IPS-18c (cell line): ENCODE results near the gene HDGF.

ENCODE experiments used
- H3K4me3 ChIP-seq: 2 replicates; pipeline ENCODE4 v1.7.0; 2013; ENCODE audit warnings: low read depth, mild to moderate bottlenecking, low read length, moderate library complexity; ENCODE audit not compliant: insufficient read depth
- H3K9me3 ChIP-seq: one replicate; pipeline ENCODE4 v1.6.1; 2013; ENCODE audit warnings: mild to moderate bottlenecking, low read length, moderate library complexity; ENCODE audit not compliant: control insufficient read depth, insufficient read depth

Gene HDGF

DNA sequence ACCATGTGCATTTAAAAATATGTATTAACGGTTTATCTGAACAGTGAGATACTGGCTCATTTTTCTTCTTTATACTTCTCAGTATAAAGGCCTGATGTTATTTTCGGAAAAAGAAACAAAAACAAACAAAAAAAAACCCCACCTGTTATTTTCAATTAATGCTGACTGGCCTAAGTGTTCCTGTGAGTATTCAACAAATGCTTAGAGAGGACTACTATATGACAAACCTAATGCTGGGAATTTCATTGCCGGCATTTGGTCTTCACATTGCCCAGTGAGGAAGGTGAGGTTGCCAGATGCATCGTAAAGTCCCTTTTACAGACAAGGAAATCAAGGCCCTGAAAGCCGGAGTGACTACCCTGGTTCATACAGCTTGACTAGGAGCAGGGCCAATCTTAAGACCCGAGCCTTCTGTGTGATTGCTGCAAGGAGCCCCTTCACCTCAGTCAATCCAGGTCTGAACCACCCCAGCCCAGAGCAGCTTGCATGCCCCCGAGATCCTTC, 11.2 kb downstream of the HDGF start:
- Histone ChIP-seq H3K9me3 (no peaks in the 10 kb centered on the region), H3K4me3 (peak overlapping the region; percentile 82)

DNA sequence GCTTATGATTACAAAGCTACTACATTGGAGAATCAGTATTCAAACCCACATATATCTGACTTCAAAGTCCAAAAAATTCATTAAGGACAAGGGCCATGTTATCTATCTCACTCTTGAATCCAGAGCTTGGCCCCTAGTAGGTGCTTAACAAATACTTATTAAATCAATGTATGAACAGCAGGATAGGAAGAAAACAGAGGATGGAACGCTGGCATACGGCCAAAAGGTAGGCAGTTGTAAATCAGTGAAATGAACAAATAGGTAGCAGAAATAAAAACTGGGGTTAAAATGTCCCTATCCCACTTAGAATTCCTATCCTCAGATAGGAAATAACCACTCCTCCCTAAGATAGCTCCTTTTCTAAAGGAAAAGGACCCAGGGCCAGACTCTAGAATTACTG, 12.6 kb downstream of the HDGF start:
- no peak overlapping the region for H3K4me3 ChIP-seq

DNA sequence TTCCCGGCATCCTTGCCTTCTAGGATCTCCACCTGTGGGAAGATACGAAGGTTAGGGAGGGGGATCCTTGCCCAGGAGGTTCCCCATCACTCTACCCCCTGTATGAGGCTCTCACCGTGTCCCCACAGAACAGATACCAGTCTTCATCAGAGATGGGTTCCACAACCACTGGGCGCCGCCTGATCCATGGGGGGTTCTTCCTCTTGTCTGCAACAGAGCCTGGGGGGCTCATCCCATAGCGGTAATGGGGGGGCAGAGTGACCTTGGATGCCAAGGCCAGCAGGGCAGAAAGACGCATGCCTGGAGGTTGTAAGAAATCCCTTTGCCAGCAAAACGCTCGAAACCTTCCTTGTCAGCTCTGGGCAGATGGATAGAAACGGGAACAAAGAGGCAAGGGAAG, 13.1 kb downstream of the HDGF start:
- H3K4me3 ChIP-seq, result no peak overlapping the region
- H3K9me3 ChIP-seq, result no peaks in the 10 kb centered on the region

More for the DNA sequence above, 12.6 kb downstream of the HDGF start:
- no peaks in the 10 kb centered on the region for H3K9me3 ChIP-seq

DNA sequence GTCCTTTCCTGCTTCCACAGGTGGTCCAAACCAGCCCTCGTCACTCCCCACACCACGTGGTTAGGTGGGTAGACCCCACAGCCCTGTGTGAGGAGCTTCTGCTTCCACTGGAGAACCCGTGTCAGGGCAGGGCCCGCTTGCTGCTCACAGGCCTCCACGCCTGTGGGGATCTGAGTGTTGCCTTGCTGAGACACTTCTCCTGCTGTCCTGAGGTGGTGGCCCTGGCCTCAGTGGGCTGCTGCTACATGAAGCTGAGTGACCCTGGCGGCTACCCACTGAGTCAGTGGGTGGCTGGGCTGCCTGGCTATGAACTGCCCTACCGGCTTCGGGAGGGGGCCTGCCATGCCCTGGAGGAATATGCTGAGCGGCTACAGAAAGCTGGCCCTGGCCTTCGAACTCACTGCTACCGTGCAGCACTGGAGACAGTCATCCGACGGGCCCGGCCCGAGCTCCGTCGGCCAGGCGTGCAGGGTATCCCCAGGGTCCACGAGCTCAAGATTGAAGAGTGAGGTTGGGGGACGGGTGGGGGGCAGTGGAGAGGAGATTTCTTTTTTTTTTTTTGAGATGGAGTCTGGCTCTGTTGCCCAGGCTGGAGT, 17.4 kb downstream of the HDGF start:
- Histone ChIP-seq H3K9me3 (no peaks in the 10 kb centered on the region), H3K4me3 (no peak overlapping the region)

DNA sequence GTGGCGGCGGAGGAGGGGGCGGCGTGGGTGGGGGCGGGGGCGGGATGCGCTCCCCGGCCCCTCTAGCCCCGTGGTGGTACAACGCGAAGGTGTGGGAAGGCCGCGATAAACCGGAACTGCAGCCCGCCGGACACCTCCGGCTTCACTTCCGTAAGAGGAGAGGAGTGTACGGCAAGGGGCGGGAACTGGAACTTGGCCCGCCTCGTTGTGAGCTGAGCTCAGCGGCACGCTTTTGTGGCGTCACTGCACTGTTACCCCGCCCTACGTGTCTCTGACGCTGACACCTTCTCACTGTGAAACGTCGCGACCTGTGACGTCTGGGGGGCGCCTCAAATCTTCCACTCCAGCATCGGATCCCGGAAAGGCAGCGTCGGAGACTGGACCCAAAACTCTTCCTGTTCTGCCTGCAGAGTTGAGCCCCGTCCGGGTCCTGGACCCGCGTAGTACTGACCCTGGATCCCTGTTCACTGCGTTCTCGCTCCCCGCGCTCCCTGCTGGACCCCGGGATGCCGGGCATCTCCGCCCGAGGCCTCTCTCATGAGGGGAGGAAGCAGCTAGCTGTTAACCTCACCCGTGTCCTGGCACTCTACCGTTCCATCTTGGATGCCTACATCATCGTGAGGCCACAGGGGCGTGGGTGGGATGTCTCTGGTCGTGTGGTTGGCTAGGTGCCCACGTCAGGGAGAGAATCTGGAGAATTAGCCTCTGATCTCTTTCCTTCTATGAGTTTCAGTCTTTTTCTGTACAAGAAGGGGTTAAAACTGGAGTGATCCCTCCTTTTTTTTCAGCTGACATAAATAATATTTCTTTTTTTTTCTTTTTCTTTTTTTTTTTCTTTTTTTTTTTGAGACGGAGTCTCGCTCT, 22.6 kb downstream of the HDGF start, which contains the start of gene ISG20L2:
Gene ISG20L2 (minus strand): TSS at position 168 of the 864 bp plus-strand sequence. CDS start 1,114 bp downstream, outside the sequence.
- Histone ChIP-seq H3K9me3 (no peaks in the 10 kb centered on the region), H3K4me3 (peak within 1 kb of the TSS; percentile 76)

DNA sequence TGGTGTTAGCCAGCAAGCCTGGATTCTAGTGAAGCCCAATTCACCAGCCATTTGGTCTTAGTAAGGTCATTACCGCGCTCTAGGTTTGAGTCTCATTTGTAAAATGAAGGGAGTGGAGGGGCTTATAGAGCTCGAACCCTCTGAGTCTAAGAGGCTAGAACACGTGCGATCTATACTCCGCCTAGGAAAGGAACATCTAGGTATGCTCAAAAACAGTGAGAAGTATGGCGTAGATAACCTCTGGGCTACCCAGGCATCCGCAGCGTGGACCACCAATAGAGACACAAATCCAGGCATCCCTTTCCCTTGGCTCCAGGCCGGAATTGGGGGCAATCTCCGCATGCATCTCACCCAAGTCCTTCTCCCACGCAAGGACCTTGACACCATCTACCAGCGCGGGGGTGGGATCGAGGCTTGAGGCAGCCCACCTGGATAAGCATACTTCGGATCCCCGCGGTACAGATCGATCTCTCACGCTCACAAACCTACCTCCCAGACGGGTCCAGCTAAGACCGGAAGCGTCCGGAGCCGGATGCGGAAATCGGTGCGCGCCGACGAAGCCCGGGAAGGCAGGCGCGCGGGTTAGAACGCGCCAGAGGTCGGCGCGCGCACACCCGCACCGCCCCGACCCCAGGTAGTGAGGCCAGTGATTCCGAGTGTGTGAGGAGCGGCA, 23.4 kb downstream of the HDGF start, which contains the start of gene METTL25B:
Gene METTL25B (plus strand): TSS at position 544 of the 673 bp plus-strand sequence. CDS start 636 bp downstream, outside the sequence.
- Histone ChIP-seq H3K9me3 (no peaks in the 10 kb centered on the region), H3K4me3 (peak within 1 kb of the TSS; percentile 76)

DNA sequence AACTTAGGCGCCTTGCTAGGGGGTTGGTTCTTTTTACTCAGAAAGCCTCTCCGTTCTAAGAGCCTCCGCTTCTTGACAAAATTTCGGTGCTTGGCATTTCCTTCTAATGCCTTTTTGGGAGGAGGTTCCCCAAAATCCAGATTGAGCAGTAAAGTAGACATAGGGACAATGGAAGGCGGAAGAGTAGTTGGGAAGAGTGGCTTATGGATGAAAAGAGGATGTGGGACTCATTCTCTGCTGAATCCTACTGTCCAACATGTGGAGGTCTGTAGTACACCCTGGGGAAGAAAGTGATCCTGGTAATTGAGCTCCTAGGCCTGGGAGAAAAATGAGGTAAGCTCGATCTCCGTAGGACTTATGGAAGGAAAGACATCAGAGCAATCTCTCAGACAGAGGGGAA, 24.0 kb downstream of the HDGF start:
- Histone ChIP-seq H3K4me3 (peak overlapping the region; percentile 76), H3K9me3 (no peaks in the 10 kb centered on the region)

DNA sequence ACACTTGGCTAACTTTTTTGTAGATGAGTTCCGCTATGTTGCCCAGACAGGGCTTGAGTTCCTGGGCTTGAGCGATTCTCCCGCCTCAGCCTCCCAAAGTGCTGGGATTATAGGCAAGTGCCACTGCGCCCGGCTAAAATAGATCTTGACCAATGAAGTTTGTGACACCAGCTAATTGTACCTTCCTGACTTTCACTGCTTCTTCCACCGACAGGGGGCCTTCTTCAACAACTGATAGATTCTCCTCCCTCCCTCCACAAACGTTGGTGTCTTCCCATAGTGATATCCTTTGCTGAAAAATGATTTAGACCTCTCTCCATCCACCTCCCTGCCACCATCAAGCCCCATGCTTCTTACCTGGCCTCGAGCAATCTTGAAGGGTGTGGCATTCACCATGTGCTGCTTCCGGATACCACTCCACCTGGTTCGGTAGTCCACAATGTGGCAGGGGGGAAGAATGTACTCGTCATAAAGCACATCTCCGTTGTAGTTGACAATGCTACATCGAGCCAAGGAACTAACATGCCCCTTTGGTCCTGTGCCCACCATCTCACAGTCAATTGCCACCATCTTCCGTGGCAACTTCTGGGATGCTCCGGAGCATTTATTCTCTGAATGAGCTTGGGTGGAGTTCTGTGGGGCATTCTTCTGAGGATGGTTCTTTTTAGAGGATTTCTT, 24.8 kb downstream of the HDGF start:
- Histone ChIP-seq H3K4me3 (peak overlapping the region; percentile 40; the same call in 1 of the 2 replicates), H3K9me3 (no peaks in the 10 kb centered on the region)

DNA sequence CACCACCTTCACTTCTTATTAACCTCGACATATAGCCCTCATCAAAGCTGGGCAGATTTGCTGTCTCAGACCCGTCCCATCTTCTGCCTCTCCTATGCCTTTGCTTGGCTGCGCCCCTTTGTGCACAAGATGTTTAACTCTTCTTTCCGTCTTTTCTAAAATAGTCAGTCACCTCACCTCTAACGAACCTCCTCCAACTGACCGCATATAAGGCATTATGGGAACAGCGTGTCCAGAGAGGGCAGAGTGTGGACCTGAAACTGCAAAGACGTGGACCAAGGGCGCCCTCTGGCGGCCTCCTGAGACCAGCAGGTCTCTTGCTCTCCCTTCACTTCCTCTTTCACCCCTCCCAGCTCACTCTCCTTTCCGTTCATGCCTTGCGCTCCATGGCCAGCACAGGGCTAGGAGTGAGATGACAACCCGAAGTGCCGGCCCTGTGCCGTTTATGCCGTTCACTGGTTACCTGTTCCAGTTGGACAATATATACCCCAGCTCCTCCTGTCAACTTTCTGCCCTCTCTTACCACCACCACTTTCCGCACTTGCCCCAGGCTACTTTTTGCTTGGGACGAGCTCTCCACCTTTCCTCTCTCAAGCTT, 25.7 kb downstream of the HDGF start:
- H3K9me3 ChIP-seq, result no peaks in the 10 kb centered on the region
- H3K4me3 ChIP-seq, result peak overlapping the region; percentile 40

DNA sequence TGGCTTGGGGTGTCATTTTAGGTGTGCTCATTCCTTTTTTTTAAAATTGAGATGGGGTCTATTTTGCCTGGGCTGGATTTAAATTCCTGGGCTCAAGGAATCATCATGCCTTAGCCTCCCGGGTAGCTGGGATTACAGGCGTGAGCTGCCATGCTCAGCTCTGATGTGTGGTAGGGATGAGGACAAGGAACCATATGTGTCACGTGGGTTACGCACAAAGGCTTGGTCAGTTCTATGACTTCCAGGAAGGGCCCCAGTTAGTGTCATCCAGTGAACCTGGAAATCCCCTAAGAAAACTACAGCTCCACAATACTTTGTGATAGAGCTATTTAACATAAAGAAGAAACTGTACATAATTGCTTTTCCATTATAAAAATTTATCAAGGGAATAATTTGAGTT, 29.9 kb downstream of the HDGF start:
- H3K4me3 ChIP-seq, result no peak overlapping the region
- no peaks in the 10 kb centered on the region for H3K9me3 ChIP-seq

DNA sequence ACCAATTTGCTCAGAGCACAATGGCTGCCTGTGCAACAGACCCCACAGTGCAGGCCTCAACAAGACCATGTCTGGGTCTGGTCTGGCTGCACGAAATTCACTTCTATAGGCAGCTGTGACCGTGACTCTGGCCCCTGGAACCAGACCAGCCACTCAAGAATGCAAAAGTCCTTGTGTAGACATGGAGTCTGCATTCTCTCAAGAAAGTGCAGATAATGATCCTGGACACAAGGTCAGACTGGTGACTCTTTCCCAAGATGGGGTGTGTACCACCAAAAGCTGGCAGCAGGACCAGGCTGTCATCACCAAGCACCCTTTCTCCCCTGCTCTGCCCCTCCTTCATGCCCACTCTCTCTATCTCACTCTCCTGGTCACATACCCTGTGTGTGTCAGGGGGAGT, 30.3 kb downstream of the HDGF start:
- Histone ChIP-seq H3K4me3 (no peak overlapping the region), H3K9me3 (no peaks in the 10 kb centered on the region)

DNA sequence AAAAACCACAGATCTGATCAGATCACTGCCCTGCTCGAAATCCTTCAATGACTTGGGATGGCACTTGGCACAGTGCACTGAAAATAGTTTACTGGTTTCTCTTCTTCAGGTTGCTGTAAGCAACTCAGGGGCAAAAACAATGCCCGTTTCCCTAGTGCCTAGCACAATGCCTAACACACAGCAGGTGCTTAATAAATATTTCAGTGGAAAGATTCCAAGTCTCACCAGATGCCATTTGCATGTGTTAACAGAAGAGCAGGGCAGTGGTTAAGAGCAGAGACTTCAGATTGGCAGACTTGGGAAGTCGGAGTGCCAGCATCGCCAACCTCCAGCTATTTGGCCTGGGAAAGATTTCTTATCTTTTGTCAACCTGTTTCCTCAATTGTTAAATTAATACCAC, 34.1 kb downstream of the HDGF start:
- Histone ChIP-seq H3K4me3 (no peak overlapping the region), H3K9me3 (no peaks in the 10 kb centered on the region)

DNA sequence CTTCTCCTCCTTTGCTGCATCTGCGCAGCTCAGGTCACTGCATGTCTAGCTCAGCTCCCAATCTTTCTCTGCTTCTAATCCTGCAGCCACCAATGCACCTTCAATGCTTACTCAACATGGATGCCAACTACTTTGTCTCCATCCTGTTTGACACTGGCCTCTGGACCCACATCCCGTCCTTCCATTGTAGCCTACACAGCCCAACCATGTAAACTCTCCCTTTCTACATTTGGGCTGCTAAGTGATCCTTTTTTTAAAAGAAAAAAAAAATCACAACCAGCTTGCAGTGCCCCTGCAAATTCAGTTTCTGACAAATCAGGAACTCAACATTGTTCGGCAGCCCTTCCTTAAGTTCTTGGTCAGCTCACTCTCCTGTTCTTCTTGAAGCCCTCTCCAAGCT, 36.6 kb downstream of the HDGF start:
- no peak overlapping the region for H3K4me3 ChIP-seq
- no peaks in the 10 kb centered on the region for H3K9me3 ChIP-seq

DNA sequence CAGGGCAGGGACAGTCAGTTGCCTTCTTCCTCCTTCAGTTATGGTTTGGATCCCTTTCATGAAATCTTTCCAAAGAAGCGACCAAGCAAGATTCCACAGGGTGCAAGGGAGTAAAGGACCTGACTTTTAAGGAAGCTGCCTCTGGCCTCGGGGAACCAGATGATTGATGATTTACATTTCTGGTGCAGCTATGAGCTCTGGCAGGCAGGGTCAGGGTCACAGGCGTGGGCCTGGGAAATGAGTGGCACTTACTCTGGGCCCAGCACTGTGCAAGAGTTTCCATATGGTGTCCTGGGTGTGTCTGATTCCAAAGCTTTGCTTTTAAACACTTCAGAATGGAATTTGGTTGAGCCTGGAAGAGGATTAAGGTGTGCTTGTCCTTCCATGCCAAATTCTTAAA, 38.8 kb downstream of the HDGF start:
- H3K9me3 ChIP-seq, result no peaks in the 10 kb centered on the region
- no peak overlapping the region for H3K4me3 ChIP-seq

DNA sequence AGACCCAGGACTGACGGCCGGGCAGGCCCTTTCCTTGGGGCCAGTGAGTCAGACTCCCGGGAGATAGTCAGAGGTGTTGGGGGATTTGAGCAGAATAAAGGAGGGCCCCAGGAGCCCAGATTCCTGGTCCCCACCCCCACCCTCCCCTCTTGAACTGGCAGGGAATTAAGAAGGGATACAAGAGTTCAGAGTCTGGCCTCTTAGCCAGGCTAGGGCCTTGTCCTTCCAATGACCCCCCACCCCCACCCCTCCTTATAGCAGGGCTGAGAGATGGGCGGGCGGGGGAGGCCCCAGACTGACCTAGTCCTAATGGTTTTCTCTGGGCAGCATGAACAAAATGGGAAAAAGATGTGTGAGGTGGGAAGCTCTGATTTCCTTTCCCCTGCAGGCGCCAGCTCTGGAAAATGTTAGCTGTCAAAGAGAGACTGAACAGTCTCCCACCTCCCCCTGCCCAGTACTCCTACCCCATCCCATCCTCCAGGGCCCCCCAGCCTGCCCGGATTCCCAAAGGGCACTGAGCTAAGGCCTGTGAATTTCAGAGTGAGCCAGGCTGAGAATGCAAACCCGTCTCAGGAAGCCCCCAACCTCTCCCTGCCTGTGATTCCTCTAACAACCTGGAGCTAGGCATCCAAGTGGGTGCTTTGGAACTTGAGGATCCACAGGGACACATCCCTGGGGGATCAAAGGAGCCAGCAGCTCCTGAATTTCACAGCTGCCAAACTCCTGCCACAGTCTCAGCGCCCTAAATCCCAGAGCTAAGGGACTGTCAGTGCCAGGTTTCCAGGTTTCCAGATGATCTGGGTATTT, 40.3 kb downstream of the HDGF start:
- H3K4me3 ChIP-seq, result peak overlapping the region; percentile 20; the same call in 1 of the 2 replicates
- H3K9me3 ChIP-seq, result no peaks in the 10 kb centered on the region
